ENCODE data around the gene CXorf58. TPM values are rescaled to one million over a fixed set of nuclear protein-coding genes. Genes with fewer than 3 reads are reported as not detected.

The CXorf58 gene
- total and polyA plus RNA-seq, 2 experiments from 2014 or later: 0.56 TPM; not detected in 1

GRCh38 chrX:23930894-23931604 is 23.2 kb downstream of the CXorf58 start:
- TF ChIP-seq ZNF114 (CRISPR knock-in tag; IDR thresholded peaks at IDR 0.05): no peak
- TF ChIP-seq CREB1 (CRISPR knock-in tag; IDR thresholded peaks at IDR 0.05; ENCODE audit: low read depth): no peak
- TF ChIP-seq ZNF331 (CRISPR knock-in tag; IDR thresholded peaks at IDR 0.05; ENCODE audit: low read depth): no peak
- TF ChIP-seq CTCF (conservative IDR thresholded peaks at IDR 0.05; ENCODE audit: low read depth in 2 of 2): no peak
- TF ChIP-seq POLR2AphosphoS5 (IDR thresholded peaks at IDR 0.05; ENCODE audit: low read depth): no peak
- no peak for TF ChIP-seq EZH2 (IDR thresholded peaks at IDR 0.05; ENCODE audit: low read depth, unreplicated experiment)
- TF ChIP-seq NANOG (IDR thresholded peaks at IDR 0.05; ENCODE audit: borderline replicate concordance): no peak
- TF ChIP-seq, protein P1, sequence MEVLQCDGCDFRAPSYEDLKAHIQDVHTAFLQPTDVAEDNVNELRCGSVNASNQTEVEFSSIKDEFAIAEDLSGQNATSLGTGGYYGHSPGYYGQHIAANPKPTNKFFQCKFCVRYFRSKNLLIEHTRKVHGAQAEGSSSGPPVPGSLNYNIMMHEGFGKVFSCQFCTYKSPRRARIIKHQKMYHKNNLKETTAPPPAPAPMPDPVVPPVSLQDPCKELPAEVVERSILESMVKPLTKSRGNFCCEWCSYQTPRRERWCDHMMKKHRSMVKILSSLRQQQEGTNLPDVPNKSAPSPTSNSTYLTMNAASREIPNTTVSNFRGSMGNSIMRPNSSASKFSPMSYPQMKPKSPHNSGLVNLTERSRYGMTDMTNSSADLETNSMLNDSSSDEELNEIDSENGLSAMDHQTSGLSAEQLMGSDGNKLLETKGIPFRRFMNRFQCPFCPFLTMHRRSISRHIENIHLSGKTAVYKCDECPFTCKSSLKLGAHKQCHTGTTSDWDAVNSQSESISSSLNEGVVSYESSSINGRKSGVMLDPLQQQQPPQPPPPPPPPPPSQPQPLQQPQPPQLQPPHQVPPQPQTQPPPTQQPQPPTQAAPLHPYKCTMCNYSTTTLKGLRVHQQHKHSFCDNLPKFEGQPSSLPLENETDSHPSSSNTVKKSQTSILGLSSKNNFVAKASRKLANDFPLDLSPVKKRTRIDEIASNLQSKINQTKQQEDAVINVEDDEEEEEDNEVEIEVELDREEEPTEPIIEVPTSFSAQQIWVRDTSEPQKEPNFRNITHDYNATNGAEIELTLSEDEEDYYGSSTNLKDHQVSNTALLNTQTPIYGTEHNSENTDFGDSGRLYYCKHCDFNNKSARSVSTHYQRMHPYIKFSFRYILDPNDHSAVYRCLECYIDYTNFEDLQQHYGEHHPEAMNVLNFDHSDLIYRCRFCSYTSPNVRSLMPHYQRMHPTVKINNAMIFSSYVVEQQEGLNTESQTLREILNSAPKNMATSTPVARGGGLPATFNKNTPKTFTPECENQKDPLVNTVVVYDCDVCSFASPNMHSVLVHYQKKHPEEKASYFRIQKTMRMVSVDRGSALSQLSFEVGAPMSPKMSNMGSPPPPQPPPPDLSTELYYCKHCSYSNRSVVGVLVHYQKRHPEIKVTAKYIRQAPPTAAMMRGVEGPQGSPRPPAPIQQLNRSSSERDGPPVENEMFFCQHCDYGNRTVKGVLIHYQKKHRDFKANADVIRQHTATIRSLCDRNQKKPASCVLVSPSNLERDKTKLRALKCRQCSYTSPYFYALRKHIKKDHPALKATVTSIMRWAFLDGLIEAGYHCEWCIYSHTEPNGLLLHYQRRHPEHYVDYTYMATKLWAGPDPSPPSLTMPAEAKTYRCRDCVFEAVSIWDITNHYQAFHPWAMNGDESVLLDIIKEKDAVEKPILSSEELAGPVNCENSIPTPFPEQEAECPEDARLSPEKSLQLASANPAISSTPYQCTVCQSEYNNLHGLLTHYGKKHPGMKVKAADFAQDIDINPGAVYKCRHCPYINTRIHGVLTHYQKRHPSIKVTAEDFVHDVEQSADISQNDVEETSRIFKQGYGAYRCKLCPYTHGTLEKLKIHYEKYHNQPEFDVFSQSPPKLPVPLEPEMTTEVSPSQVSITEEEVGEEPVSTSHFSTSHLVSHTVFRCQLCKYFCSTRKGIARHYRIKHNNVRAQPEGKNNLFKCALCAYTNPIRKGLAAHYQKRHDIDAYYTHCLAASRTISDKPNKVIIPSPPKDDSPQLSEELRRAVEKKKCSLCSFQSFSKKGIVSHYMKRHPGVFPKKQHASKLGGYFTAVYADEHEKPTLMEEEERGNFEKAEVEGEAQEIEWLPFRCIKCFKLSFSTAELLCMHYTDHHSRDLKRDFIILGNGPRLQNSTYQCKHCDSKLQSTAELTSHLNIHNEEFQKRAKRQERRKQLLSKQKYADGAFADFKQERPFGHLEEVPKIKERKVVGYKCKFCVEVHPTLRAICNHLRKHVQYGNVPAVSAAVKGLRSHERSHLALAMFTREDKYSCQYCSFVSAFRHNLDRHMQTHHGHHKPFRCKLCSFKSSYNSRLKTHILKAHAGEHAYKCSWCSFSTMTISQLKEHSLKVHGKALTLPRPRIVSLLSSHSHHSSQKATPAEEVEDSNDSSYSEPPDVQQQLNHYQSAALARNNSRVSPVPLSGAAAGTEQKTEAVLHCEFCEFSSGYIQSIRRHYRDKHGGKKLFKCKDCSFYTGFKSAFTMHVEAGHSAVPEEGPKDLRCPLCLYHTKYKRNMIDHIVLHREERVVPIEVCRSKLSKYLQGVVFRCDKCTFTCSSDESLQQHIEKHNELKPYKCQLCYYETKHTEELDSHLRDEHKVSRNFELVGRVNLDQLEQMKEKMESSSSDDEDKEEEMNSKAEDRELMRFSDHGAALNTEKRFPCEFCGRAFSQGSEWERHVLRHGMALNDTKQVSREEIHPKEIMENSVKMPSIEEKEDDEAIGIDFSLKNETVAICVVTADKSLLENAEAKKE (CRISPR knock-in tag; IDR thresholded peaks at IDR 0.05): no peak
- TF ChIP-seq EZH2phosphoT487 (IDR thresholded peaks at IDR 0.05; ENCODE audit: unreplicated experiment): no peak
- no peak for TF ChIP-seq JUNB (IDR thresholded peaks at IDR 0.05; ENCODE audit: unreplicated experiment)
- TF ChIP-seq, protein P2, sequence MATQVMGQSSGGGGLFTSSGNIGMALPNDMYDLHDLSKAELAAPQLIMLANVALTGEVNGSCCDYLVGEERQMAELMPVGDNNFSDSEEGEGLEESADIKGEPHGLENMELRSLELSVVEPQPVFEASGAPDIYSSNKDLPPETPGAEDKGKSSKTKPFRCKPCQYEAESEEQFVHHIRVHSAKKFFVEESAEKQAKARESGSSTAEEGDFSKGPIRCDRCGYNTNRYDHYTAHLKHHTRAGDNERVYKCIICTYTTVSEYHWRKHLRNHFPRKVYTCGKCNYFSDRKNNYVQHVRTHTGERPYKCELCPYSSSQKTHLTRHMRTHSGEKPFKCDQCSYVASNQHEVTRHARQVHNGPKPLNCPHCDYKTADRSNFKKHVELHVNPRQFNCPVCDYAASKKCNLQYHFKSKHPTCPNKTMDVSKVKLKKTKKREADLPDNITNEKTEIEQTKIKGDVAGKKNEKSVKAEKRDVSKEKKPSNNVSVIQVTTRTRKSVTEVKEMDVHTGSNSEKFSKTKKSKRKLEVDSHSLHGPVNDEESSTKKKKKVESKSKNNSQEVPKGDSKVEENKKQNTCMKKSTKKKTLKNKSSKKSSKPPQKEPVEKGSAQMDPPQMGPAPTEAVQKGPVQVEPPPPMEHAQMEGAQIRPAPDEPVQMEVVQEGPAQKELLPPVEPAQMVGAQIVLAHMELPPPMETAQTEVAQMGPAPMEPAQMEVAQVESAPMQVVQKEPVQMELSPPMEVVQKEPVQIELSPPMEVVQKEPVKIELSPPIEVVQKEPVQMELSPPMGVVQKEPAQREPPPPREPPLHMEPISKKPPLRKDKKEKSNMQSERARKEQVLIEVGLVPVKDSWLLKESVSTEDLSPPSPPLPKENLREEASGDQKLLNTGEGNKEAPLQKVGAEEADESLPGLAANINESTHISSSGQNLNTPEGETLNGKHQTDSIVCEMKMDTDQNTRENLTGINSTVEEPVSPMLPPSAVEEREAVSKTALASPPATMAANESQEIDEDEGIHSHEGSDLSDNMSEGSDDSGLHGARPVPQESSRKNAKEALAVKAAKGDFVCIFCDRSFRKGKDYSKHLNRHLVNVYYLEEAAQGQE (IDR thresholded peaks at IDR 0.05; ENCODE audit: unreplicated experiment): no peak
- no peak for TF ChIP-seq STAT1 (IDR thresholded peaks at IDR 0.05; ENCODE audit: unreplicated experiment)
- TF ChIP-seq ETS1 (IDR thresholded peaks at IDR 0.05): no peak

More at GRCh38 chrX:23930894-23931604, 23.2 kb downstream of the CXorf58 start:
- H3K36me3 ChIP-seq (ENCODE audit: insufficient read depth): no peaks in the 10 kb centered on the region
- no peaks in the 10 kb centered on the region for H4K20me1 ChIP-seq (replicated peaks; ENCODE audit: insufficient read depth)
- no peaks in the 10 kb centered on the region for H3K27me3 ChIP-seq (ENCODE audit: insufficient read depth)
- H3K4me1 ChIP-seq (ENCODE audit: insufficient read depth): no peaks in the 10 kb centered on the region; the same call in 1 of the 2 replicates
- Mint-ChIP-seq H3K36me3 (ENCODE audit: low read depth) (no peaks in the 10 kb centered on the region), H3K27ac (no peak overlapping the region), H3K4me3 (no peak overlapping the region), H3K27me3 (ENCODE audit: insufficient read depth, low read depth, poor library complexity) (no peaks in the 10 kb centered on the region), H3K9me3 (no peaks in the 10 kb centered on the region), H3K4me1 (no peaks in the 10 kb centered on the region)
- ATAC-seq (no peak), DNase-seq (ENCODE audit: low spot score) (no peak)
- H3K4me3 ChIP-seq: no peak overlapping the region
- no peak overlapping the region for H3K27ac ChIP-seq (ENCODE audit: low read depth)
- H3K9me2 ChIP-seq (ENCODE audit: insufficient read depth): no peaks in the 10 kb centered on the region
- H3K4me2 ChIP-seq: no peak overlapping the region
- no peaks in the 10 kb centered on the region for H3K79me2 ChIP-seq (replicated peaks; ENCODE audit: insufficient read depth)
- H2AFZ ChIP-seq: no peak overlapping the region
- H3F3A ChIP-seq (replicated peaks; ENCODE audit: low read depth): no peaks in the 10 kb centered on the region
